NCI-H2081 (cell line): ENCODE measurements around the gene PPFIBP2.

Source experiments
- DNase-seq, 2 experiments: peaks; one replicate each; lab custom pipeline; 2025; lab: John Stamatoyannopoulos, UW

Gene PPFIBP2

GRCh38 chr11:7600205-7600775 lies 86.5 kb downstream of the PPFIBP2 start:
- DNase-seq = no peak

GRCh38 chr11:7603031-7603781 lies 89.4 kb downstream of the PPFIBP2 start:
- no peak for DNase-seq

GRCh38 chr11:7604331-7604955 lies 90.6 kb downstream of the PPFIBP2 start:
- no peak for DNase-seq

- DNase-seq = no peak
These were observed 91.6 kb downstream of the PPFIBP2 start for GRCh38 chr11:7605186-7605943.

- DNase-seq = no peak
These were observed 92.7 kb downstream of the PPFIBP2 start for GRCh38 chr11:7606496-7606895.

- no peak for DNase-seq
These were observed 95.2 kb downstream of the PPFIBP2 start for GRCh38 chr11:7609015-7609414.

- DNase-seq = no peak
These were observed 95.7 kb downstream of the PPFIBP2 start for GRCh38 chr11:7609521-7609920.

- DNase-seq = no peak
These were observed 96.6 kb downstream of the PPFIBP2 start for GRCh38 chr11:7610393-7610792.

- DNase-seq = no peak
These were observed 97.6 kb downstream of the PPFIBP2 start for GRCh38 chr11:7611411-7611810.

GRCh38 chr11:7612056-7612660 lies 98.4 kb downstream of the PPFIBP2 start:
- DNase-seq = no peak

- no peak for DNase-seq
These were observed 99.0 kb downstream of the PPFIBP2 start for GRCh38 chr11:7612661-7613393.

- DNase-seq = no peak
These were observed 99.6 kb downstream of the PPFIBP2 start for GRCh38 chr11:7613394-7613720.

- no peak for DNase-seq
These were observed 100.9 kb downstream of the PPFIBP2 start for GRCh38 chr11:7614656-7615055.

GRCh38 chr11:7617032-7617431 lies 103.2 kb downstream of the PPFIBP2 start:
- DNase-seq = no peak

GRCh38 chr11:7619322-7619721 lies 105.5 kb downstream of the PPFIBP2 start:
- no peak for DNase-seq

GRCh38 chr11:7621090-7621489 lies 107.3 kb downstream of the PPFIBP2 start:
- DNase-seq = no peak

- no peak for DNase-seq
These were observed 107.8 kb downstream of the PPFIBP2 start for GRCh38 chr11:7621554-7621953.

GRCh38 chr11:7622721-7623120 lies 108.9 kb downstream of the PPFIBP2 start:
- no peak for DNase-seq

GRCh38 chr11:7628660-7629059 lies 114.9 kb downstream of the PPFIBP2 start:
- no peak for DNase-seq

- DNase-seq = no peak
These were observed 116.2 kb downstream of the PPFIBP2 start for GRCh38 chr11:7630002-7630401.

- no peak for DNase-seq
These were observed 118.4 kb downstream of the PPFIBP2 start for GRCh38 chr11:7632211-7632610.

- DNase-seq = peak in 1 of 2 experiments; percentile 5
These were observed 121.3 kb downstream of the PPFIBP2 start for GRCh38 chr11:7635137-7635536.
